NCI-H2171 (cell line): Measurements from ENCODE around the gene ARGLU1.

ENCODE experiments used
- DNase-seq: peaks from one replicate; lab custom pipeline; 2025; lab: John Stamatoyannopoulos, UW

ARGLU1 gene

DNA sequence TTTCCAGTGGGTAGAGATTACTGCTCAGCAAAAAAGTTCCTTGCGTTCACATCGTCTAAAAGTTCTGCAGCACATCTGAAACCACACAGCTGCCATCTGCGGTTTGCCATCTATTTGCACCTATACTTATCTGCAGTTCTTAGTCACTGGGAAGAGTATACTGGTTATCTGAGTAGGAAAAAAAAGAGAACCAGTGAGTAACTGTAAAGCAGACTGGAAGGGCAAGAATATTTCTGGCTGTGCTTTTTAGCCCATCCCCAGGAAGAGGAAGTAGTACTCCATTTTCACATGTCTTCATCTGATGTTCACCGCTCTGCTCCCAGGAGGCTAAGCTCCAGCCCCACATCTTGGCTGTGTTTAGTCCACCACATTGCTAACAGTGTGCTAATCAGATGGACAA is 68.0 kb downstream of the ARGLU1 start:
- no peak for DNase-seq

DNA sequence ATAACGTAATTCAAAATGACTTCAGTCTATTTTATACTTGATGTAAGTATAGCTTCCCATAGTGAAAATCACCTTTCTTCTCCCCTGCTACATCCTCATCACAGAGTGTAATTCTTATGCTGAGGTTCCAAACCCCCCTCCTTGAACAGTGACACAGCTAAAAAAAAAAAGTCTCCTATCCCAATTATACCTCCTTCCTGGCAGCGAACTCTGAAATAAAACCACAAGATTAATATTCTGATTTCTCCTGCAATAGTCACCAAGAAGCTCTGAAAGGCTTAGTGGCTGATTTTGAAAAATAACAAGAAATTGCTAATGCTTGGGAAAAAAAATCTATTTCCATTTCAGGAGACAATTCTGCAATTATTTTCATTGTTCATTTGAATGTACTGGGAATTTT is 68.8 kb downstream of the ARGLU1 start:
- no peak for DNase-seq

DNA sequence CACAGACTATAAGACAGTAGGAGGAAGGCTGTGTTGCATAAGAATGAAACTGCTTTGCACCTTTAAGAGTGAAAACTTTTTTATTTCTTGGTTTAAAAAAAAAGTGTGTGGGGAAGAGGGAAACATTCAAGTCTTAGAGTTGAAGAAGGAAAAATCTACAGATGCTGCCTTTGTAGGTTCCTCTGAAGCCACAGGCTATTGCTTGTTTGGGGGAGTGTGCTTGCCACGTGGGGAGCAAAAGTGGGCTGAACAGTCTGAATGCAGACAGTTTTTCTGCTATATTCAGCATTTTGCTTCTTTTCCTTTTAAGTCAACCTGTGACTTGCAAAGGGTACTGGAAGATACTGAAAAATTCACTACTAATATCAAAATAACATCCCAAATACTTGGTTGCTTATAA is 69.4 kb downstream of the ARGLU1 start:
- DNase-seq: no peak

DNA sequence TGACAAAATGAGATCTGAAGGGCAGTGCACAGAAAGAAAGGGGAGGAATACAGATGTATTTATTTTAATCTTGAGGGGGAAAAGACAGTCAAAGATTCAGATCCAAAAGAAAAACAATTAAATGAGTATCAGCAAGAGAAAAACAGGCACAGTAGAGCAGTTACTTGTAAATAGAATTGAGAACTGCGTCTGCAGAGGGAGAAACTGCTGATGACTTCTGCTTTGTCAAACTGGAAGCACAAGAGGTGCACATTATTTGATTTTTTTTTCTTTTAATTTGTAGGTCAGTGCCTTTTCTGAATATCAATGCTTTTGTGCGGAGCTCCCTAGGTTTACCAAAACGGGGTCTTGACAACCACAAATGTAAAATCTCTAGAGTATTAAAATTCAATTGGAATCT is 69.8 kb downstream of the ARGLU1 start:
- DNase-seq: no peak

DNA sequence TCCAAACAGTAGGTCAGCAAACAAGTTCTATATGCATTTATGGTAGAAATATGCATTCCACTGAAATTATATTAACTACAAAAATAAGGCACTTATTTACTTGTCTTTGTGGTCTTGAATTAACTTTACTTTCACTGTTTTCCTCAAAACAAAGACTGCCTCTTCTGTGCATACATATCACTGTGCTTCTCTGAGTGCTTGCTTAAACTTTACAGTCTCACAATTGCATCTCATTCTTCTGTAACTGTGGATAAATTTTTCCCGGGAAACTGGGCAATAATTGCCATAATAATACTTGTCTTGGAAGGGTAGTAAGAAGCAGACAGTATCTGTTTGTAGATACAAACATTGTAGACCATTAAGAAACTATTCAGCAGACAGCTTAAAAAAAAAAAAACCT is 70.9 kb downstream of the ARGLU1 start:
- no peak for DNase-seq

DNA sequence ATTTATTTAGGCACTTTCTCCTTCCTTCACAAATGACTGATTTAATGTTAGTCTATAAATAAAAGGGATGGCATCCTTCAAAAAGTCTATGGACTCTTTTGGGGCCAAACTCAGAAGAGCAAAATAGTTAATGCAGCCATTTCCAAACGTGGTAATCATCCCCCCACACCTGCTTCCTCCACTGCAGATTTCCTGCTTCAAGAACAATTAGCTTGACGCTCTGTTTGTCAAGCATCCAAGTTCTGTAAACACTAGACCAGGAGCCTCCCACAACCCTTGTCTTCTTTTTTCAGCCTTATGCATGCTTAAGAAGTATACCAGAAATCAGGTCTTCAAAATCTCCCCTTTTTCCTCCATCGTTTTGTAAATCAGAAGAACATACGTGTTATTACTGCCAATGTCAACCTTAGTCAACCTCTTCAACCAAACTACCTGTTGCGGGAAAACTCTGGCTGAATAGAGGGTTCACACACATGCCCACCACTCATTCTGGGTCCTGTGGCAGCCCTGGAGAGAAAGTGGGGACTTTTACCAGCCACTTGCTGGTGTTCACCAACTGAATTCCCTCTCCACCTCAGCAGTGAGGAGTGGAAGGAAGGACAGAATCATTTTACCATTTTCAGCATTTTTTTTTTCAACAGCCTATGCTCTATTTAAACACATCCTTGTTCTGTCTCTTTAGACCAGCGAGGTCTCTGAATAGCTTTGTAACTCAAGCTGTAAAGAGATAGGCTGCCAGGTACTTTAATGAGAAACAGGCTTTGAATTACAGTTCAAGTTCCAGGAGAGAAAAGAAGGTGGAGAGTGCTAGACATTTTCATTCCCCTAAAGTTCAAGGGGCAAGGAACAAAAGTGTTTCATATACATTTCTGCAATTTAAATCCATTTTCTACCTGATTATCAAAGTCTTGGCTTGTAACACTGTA is 71.6 kb downstream of the ARGLU1 start:
- DNase-seq: no peak

DNA sequence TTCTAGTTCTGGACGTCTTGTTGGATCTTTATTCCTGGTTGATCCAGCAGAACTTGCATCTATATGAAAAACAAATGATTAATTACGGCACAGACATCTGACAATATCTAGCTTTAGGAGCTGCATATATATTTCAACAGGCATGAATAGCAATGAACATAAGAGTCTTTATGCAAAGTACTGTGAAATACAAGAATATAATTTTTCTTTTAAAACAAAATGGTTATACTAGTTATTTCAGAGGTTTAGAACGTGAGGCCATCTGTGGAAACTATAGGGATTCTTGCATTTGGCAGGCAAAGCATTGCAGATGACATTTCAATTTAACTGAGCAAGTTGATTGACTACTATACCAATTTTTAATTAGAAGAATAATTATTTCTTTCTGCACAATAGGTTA is 73.0 kb downstream of the ARGLU1 start:
- DNase-seq: no peak

DNA sequence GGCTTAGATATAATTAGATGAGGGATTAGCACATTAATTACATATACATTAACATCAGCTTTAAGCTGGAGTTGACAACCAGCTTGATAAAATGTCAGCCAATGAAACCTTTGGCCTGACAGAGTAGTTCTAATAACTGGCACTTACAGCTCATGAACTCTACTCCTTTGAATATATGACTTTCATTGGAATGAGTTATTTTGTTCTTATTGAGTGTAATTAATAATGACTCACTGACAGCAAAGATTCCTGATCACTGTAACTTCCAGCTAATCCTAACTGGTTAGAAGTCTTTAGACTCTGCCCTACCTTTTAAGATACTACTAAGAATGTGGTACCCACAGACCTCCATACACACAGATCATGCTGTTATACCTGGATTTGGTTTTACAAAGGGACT is 73.4 kb downstream of the ARGLU1 start:
- DNase-seq: no peak

DNA sequence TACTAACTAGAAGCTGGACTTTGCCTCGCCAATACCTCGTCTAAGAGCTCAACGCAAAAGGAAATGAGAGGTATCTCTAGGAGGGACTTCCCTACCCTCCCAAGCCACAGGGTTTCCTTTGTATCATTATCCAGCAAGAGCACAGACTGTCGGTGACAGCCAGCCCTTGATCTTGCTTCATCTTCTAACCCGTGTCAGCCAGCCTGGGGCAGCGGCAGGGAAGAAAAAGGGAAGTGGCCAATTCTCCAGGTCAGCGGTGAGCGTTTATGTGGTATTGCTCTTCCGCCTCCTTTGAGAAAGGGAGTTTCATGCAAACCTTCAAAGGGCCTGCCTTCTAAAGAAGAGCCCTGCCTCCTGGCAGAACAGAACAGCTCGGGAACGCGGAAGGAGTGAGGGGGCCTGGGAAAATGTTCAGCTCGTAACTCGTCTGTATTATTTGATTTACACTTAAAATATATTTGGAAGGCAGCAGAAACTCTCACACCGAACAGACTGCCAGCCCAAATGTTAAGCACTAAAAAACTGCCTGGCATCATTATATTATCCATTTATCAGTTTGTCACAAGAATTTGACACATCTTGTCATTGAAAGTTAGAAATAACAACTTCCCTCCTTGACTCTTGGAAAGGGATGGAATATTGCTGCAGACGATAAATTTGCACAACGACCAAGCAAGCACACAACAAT is 74.3 kb downstream of the ARGLU1 start:
- DNase-seq: no peak

DNA sequence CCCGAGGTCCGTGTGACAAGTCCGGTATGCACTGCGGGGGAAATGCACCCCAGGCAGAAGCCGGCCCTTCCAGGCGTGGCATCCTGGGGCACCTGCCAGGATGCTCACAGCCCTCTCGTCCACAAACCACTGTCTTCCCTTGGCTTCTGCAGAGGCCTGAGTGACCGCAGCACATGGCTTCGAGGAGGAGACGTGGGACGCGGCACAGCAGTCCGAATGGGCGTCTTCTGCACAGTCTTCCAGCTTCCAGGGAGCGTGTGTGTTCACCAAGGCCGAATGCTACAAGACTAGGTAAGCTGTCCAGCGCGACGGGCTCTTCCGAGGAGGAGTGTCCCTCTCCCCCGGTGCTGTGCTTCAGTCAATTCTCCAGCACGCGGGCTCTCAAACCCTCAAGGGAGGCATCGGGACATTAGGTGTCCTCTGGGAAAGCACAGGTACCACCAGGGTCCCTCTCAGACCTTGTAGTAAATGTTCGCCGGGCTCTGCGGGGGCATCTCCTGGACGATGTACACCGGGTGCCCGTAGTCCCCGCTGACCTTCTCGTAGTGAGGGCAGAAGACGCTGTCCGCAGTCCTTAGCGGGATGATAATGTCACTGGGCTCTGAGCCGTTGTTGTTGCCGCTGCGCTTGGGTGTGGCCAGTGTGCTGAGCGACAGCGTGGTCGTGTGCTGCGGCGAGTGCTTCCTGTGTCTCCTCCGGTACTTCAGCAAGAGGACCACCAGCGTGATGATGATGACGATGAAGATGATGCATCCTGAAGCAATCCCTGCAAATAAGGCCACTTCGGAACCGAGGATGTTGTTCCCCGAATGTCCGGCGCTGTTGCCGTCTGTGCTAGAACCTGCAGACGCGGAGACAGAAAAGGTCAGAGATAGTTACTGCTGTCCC is 75.1 kb downstream of the ARGLU1 start:
- DNase-seq: no peak

DNA sequence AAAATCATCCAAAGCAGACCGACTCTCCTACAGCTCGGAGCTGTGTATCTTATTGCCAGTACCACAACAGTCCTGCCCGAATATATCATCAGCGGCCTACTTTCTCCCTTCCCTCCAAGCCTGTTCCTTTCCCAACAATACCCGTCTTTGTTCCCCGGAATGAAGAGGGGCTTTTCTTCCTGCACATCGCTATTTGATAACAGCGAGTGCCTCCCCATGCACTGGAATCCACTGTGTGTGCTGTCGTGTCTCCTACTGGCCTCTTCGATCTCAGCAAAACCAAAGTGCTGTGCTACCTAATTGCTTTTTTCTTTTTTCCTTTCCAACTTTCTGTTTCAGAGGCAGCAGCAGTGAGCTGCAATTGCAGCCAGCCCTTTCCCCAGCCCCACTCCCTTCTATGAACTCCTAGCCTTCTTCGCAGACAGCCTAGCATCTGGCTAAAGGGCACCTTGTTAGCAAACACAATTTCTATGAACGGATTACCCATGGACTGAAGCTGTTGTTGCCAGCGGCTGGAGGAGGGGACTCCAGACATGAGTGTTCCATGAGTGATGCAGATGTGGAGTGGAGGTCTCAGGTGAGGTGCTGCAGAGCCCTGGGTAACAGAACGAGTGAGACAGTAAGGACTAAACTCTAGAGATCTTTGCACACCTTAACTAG is 75.9 kb downstream of the ARGLU1 start:
- DNase-seq: no peak
